OCI-LY1 (cell line): Measurements from ENCODE around the gene TGFBRAP1.

Experiments used
- H2AFZ ChIP-seq: fragments of 200-600 bp; sonication (generic), shearing (Covaris generic); 2 replicates; pipeline ENCODE4 v1.6.0; 2014; ENCODE audit warnings: antibody characterized with exemption, mild to moderate bottlenecking, low read length
- H3F3A ChIP-seq: fragments of 200-600 bp; sonication (generic), shearing (Covaris generic); 2 replicates; pipeline ENCODE4 v1.6.0; 2014; ENCODE audit warnings: mild to moderate bottlenecking, antibody characterized with exemption, low read length, moderate library complexity; ENCODE audit not compliant: insufficient read depth
- H3K27ac ChIP-seq: fragments of 200-600 bp; sonication (generic); 2 replicates; pipeline ENCODE4 v1.5.1; 2014; ENCODE audit warnings: low read length, mixed run types, mild to moderate bottlenecking, low read depth; ENCODE audit not compliant: poor library complexity, severe bottlenecking
- H3K27me3 ChIP-seq: fragments of 200-600 bp; sonication (generic); 2 replicates; pipeline ENCODE4 v1.6.0; 2014; ENCODE audit warnings: antibody characterized with exemption, mild to moderate bottlenecking, low read length, moderate library complexity; ENCODE audit not compliant: insufficient read depth
- H3K36me3 ChIP-seq: fragments of 200-600 bp; sonication (generic); 2 replicates; pipeline ENCODE4 v1.6.1; 2014; ENCODE audit warnings: mild to moderate bottlenecking, antibody characterized with exemption, low read length, moderate library complexity, mixed read lengths; ENCODE audit not compliant: insufficient read depth
- H3K4me1 ChIP-seq: fragments of 200-600 bp; sonication (generic); 2 replicates; pipeline ENCODE4 v1.5.1; 2014; ENCODE audit warnings: mild to moderate bottlenecking, low read length, moderate library complexity; ENCODE audit not compliant: insufficient read depth, severe bottlenecking
- H3K4me2 ChIP-seq: fragments of 200-600 bp; sonication (generic), shearing (Covaris generic); 2 replicates; pipeline ENCODE4 v1.6.1; 2014; ENCODE audit warnings: low read length
- H3K4me3 ChIP-seq: fragments of 200-600 bp; sonication (generic); 2 replicates; pipeline ENCODE4 v1.5.1; 2014; ENCODE audit warnings: low read length, low read depth, mild to moderate bottlenecking, mixed read lengths; ENCODE audit not compliant: poor library complexity, severe bottlenecking
- H3K79me2 ChIP-seq: fragments of 200-600 bp; shearing (Covaris generic); 2 replicates; pipeline ENCODE4 v1.6.1; 2016; ENCODE audit warnings: mixed run types, low read length, mixed read lengths; ENCODE audit not compliant: insufficient read depth
- H3K9ac ChIP-seq: fragments of 200-600 bp; sonication (generic), shearing (Covaris generic); 2 replicates; pipeline ENCODE4 v1.6.1; 2014; ENCODE audit warnings: mild to moderate bottlenecking, low read length, mixed read lengths
- H3K9me2 ChIP-seq: fragments of 200-600 bp; sonication (generic), shearing (Covaris generic); 2 replicates; pipeline ENCODE4 v1.6.1; 2014; ENCODE audit warnings: low read depth, mild to moderate bottlenecking, low read length, mixed read lengths
- H3K9me3 ChIP-seq: fragments of 200-600 bp; shearing (Covaris generic); 2 replicates; pipeline ENCODE4 v1.6.1; 2014; ENCODE audit warnings: low read length, mixed read lengths
- H4K20me1 ChIP-seq: fragments of 200-600 bp; sonication (generic), shearing (Covaris generic); 2 replicates; pipeline ENCODE4 v1.6.0; 2016; ENCODE audit warnings: mild to moderate bottlenecking, low read length; ENCODE audit not compliant: insufficient read depth
- EZH2 ChIP-seq: fragments of 200-600 bp; sonication (generic), shearing (Covaris generic); IDR thresholded peaks from 2 replicates; pipeline ENCODE4 v1.8.0; 2017; ENCODE audit warnings: borderline replicate concordance, mixed run types, mild to moderate bottlenecking, antibody characterized with exemption, low read length, moderate library complexity, mixed read lengths
- TF ChIP-seq, protein P1 (sequence below): fragments of 200-600 bp; sonication (generic), shearing (Covaris generic); IDR thresholded peaks from 2 replicates; pipeline ENCODE4 v1.5.1; 2017; ENCODE audit warnings: mild to moderate bottlenecking, antibody characterized with exemption, low read length, moderate library complexity, mixed read lengths

The TGFBRAP1 gene

DNA sequence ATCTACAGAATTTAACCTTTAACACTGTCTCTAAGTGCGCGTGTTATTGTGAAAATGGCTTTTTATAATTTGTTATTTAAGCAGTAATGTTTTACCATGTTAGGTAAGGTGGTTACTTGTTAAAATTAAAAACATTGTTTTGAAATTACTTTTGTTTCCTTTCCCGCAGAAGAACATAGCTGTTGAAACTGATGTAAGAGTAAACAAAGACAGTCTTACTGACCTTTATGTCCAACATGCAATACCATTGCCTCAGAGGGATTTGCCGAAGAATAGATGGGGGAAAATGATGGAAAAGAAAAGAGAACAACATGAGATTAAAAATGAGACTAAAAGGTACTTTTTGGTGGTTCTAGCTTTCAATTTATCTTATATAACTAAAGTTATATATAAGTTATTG lies 9.9 kb upstream of the TGFBRAP1 start:
- peaks cover 27% of the 10 kb centered on the region for H3K79me2 ChIP-seq
- H3K9ac ChIP-seq, result no peak overlapping the region
- H2AFZ ChIP-seq, result no peak overlapping the region
- peaks cover 46% of the 10 kb centered on the region for H3K36me3 ChIP-seq
- H3K4me1 ChIP-seq, result peaks cover 23% of the 10 kb centered on the region
- no peaks in the 10 kb centered on the region for H3F3A ChIP-seq
- no peaks in the 10 kb centered on the region for H3K9me3 ChIP-seq
- no peak overlapping the region for H3K27ac ChIP-seq
- no peak overlapping the region for H3K4me3 ChIP-seq
- H3K4me2 ChIP-seq, result no peak overlapping the region; the same call in 1 of the 2 replicates
- TF ChIP-seq, protein P1, sequence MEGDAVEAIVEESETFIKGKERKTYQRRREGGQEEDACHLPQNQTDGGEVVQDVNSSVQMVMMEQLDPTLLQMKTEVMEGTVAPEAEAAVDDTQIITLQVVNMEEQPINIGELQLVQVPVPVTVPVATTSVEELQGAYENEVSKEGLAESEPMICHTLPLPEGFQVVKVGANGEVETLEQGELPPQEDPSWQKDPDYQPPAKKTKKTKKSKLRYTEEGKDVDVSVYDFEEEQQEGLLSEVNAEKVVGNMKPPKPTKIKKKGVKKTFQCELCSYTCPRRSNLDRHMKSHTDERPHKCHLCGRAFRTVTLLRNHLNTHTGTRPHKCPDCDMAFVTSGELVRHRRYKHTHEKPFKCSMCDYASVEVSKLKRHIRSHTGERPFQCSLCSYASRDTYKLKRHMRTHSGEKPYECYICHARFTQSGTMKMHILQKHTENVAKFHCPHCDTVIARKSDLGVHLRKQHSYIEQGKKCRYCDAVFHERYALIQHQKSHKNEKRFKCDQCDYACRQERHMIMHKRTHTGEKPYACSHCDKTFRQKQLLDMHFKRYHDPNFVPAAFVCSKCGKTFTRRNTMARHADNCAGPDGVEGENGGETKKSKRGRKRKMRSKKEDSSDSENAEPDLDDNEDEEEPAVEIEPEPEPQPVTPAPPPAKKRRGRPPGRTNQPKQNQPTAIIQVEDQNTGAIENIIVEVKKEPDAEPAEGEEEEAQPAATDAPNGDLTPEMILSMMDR, result no peak
- TF ChIP-seq EZH2, result no peak
- 0 out of 2 replicates have a peak, but pooled peaks cover 2% of the 10 kb centered on the region for H4K20me1 ChIP-seq
- no peaks in the 10 kb centered on the region for H3K9me2 ChIP-seq
- no peaks in the 10 kb centered on the region for H3K27me3 ChIP-seq

DNA sequence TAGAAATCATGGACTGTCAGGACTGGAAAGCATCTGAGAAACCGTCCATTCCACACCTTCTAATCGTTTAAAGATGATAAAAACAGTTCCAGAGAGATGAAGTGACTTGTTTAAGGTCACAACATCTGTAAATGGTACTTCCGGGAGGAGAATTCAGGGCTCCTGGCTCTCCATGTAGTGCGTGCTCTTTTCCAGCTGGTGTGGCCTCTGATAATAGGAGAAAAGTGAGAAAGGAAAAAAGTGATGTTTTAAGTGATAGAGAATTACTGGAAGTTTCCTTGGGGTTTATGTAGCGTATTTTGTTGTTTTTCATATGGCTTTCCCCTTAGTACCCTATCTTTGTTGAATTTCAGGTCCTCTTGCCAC lies 8.5 kb upstream of the TGFBRAP1 start:
- Histone ChIP-seq H3K79me2 (peaks cover 27% of the 10 kb centered on the region), H3K27me3 (no peaks in the 10 kb centered on the region), H3K9ac (peak overlapping the region; percentile 80), H3K4me1 (peaks cover 23% of the 10 kb centered on the region), H3K9me3 (no peaks in the 10 kb centered on the region), H3K9me2 (no peaks in the 10 kb centered on the region), H3K4me2 (peak overlapping the region; percentile 91), H3F3A (no peaks in the 10 kb centered on the region), H2AFZ (no peak overlapping the region), H3K36me3 (peaks cover 40% of the 10 kb centered on the region), H3K4me3 (peak overlapping the region; percentile 90), H4K20me1 (0 out of 2 replicates have a peak, but pooled peaks cover 2% of the 10 kb centered on the region), H3K27ac (no peak overlapping the region)
- TF ChIP-seq, protein P1, result no peak
- no peak for TF ChIP-seq EZH2

DNA sequence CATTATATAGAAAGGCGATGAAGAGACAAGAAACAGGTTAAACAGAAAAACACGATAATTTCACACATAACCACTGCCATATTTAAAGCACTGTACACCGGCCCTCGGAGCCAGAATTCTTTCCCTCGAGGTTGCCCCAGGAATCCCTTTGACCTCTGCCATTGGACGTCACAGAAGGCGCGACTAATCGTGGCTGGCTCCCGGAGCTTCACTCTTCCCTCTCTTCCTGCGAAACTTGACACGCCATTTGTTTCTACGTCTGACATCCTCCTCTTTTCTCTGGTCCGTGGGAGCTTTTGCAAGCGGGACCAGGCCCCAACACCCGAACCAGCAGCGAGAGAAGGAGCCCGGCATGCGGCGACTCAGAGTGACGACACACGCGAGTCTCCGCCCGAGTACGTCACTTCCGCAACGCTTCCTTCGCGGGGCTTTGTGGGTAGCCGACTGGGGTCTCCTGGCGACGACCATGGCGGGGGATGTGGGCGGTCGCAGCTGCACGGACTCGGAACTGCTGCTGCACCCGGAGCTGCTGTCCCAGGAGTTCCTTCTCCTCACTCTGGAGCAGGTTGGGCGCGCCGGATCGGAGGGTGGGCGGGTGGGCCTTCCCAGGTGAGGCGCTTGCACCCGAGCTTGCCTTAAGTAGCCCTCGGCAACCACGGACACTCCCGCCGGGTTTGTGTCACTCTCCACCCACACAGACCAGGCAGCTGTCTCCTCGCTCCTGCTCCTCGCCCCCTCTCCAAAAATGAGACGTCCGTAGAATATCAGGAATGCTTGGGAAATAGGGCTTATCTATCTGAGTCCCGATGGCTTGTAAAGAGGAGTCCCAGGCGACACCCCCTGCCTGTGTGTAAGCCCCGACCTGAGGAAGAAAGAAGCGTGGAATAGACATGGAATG lies 7.8 kb upstream of the TGFBRAP1 start, which contains the start of gene C2orf49:
TSS of gene C2orf49 (plus strand) at position 419 of the 898 bp plus-strand sequence. CDS start at position 467, 48 bp downstream.
- no peaks in the 10 kb centered on the region for H3F3A ChIP-seq
- H3K9me2 ChIP-seq, result no peaks in the 10 kb centered on the region
- peaks cover 27% of the 10 kb centered on the region for H3K79me2 ChIP-seq
- H3K9ac ChIP-seq, result peak within 1 kb of the TSS; percentile 80
- H3K4me1 ChIP-seq, result peaks cover 23% of the 10 kb centered on the region
- peaks cover 34% of the 10 kb centered on the region for H3K36me3 ChIP-seq
- H3K27ac ChIP-seq, result peak within 1 kb of the TSS; percentile 62
- peak within 1 kb of the TSS; percentile 91 for H3K4me2 ChIP-seq
- H3K27me3 ChIP-seq, result no peaks in the 10 kb centered on the region
- TF ChIP-seq, protein P1, result no peak
- no peak for TF ChIP-seq EZH2
- peak within 1 kb of the TSS; percentile 90 for H3K4me3 ChIP-seq
- 0 out of 2 replicates have a peak, but pooled peaks cover 2% of the 10 kb centered on the region for H4K20me1 ChIP-seq
- no peaks in the 10 kb centered on the region for H3K9me3 ChIP-seq
- no peak within 1 kb of the TSS for H2AFZ ChIP-seq
